Measurements from ENCODE around the gene COL5A1. TPM values are rescaled to one million over a fixed set of nuclear protein-coding genes. Genes with fewer than 3 reads are reported as not detected.
A peak's percentile ranks its signal among the peaks of the same experiment; 100 is the strongest.

Gene COL5A1
- polyA plus RNA-seq, 5 donors: 130 to 279 (median 160) TPM

DNA sequence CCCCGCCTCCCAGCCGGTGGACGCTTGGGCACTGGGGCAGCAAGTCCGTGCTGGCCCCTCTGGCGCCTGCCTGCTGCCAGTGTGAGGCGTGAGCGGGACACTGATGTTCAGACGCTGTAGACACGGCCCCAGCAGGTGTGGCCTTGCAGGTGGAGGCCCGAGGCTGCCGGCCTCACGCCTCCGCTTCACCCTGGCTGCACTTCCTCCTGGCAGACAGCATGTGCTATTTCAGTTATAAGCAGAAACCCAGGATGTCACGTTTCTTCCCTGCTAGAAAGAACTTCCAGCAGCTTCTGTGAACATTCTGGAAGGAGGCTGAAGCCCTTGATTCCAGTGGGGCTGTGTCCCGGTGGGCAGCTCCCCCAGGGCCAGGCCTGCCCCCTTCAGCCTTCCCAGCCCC lies 124.2 kb downstream of the COL5A1 start:
- no peak for DNase-seq

DNA sequence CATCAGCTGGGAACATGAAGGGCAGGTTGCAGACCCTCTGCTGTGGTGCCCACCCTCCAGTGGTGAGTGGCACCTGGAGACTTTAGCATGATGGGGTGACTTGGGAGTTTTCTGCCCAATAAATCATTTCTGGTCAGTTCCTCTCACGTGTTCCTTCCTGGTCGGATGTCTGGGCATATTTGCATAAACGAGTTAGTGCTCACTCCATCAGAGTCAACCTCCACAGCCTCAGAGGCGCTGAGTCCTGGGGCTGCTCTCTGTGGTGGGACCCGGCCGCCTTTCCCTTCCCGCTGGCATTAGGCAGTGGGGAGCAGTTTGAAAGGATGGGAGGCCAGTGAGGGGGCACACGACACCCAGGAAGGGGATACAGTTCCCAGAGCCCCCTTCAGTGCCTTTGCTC lies 125.0 kb downstream of the COL5A1 start:
- no peak for DNase-seq

DNA sequence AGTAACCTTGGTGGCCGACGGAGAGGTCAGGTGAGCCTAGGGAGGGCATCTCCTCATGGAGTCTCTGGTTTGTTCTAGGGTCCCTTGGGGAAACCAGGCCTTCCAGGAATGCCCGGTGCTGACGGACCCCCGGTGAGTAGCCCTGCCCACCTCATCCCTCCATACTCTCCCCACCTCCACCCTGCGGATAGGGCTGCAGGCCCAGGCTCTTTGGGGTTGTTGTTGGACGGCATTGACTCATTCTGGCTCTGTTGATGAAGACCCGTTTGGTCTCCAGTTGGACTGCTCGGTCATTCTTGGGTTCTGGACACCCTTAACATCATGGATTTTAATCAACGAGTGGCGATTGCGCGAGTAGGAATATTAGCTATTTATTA lies 126.7 kb downstream of the COL5A1 start:
- DNase-seq: no peak

GRCh38 chr9:134768709-134769351 lies 127.2 kb downstream of the COL5A1 start:
- DNase-seq: no peak

- DNase-seq: no peak
Measured at GRCh38 chr9:134770972-134771971, 129.7 kb downstream of the COL5A1 start.

- no peak for DNase-seq
Measured at GRCh38 chr9:134772331-134772730, 130.7 kb downstream of the COL5A1 start.

- no peak for DNase-seq
Measured at GRCh38 chr9:134773842-134774241, 132.2 kb downstream of the COL5A1 start.

GRCh38 chr9:134774410-134774809 lies 132.8 kb downstream of the COL5A1 start:
- no peak for DNase-seq

DNA sequence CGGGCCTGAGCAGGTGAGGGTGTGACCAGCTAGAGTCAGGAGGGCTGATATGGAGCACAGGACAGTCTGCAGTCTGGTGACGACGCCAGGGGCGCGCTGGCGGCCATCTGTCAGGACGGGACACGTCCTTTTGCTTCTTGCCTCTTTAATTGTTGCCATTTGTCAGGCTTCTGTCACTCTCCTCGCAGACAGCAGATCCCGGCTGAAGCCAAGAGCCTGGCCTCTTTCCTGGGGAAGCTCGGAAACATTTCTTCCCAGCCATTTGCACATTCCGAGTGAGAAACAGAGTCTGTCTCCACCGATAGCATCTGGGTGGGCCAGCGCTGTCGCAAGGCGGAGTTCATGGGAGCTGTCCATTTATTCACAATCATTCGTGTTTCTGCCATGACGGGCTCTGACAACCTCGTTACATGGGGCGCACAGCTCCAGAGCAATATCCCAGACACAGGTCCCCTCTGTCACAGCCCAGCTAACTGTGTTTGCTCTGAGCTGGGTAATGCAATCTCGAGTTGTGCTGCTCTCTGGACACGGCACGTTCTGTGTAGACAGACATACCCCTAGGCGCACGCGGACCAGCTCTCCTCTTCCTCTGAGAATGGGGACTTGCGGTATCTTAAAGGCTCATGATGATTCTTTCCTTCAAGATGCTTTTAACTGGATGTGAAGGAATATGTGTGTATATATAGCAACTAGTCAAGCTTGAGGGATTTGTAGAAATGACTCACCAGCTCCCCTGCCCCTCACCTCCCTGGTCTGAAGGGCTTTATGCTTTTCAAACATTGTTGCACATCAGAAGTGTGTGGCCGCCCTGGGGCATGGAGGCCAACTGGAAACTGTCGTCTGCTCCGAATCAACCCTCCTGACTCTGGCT lies 133.7 kb downstream of the COL5A1 start:
- DNase-seq: peak in 1 of 2 donors; percentile 28

DNA sequence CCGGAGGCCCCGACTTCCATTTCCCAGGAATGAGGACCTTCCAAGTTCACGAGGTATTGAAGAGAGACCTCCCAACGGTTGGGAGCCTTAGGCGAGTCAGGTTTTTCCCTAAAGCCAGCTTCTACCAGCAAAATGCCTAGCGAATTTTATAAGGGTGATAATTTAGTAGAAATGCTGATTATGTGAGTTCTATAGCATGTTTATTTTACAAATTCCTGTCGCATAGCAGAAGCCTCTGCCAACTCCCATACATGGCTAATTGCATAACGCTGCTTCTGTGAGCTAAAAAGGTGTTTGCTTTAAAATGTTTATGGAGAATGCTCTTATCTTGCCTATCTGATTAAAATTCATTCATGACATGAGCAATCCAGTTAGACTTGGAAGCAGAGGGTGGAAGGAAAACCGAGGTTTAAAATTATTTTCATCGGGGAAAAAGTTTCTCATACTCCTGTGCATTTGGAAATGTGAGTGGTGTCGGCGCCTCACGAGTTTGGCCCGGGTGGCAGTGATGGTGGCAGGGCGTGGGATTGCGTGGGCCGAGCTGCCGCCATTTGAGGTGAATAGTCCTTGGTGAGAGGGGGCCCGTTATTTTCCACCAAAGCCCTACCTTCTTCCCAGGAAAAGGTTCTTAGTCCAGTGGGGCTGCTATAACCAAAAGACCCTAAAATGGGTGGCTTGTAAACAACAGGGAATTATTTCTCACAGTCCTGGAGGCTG lies 134.6 kb downstream of the COL5A1 start:
- DNase-seq: peak; percentile 40 to 41

GRCh38 chr9:134777153-134777552 lies 135.6 kb downstream of the COL5A1 start:
- no peak for DNase-seq

DNA sequence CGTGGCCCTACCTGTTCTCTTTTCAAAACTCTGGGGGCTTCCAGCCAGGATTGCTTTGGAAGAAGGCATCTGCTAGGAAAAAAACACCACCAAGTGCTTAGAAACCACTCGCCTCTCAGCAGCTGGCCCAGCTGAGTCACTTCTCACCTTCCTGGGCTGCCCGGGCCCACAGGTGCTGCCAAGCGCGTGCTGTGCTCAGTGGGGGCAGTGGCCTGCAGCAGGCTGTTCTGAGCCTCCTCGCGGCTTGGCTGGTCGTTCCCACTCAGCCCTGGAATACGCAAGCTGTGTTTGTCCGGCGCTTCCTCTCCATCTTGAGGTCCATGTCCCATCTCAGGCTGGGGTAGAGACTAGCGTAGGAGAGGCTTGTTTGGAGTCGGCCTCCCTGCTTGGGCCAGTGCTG lies 136.6 kb downstream of the COL5A1 start:
- no peak for DNase-seq

GRCh38 chr9:134778841-134779411 lies 137.3 kb downstream of the COL5A1 start:
- no peak for DNase-seq

DNA sequence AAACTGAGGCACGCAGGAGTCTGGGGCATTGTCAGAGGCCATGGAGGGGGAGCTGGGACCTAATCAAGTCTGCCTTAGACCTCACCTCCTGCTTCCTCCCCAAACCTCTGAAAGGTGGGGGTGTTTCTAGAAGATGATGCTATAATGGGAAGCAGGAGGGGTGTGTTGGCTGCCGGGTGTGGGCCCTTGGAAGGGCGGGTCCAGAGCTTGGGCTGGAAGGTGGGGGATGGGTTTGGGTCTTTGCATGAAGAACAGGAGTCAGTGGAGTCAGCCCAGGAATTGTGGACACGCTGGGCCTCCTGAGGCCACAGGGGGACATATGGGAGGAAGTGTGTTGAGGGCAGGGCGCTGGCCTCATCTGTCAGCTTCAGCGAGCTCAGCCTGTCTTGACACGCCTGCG lies 138.0 kb downstream of the COL5A1 start:
- no peak for DNase-seq

- DNase-seq: no peak
Measured at GRCh38 chr9:134781591-134782302, 140.1 kb downstream of the COL5A1 start.

- DNase-seq: no peak
Measured at GRCh38 chr9:134782921-134783698, 141.5 kb downstream of the COL5A1 start.

- DNase-seq: no peak
Measured at GRCh38 chr9:134783699-134784039, 142.1 kb downstream of the COL5A1 start.

- DNase-seq: no peak
Measured at GRCh38 chr9:134784577-134785305, 143.1 kb downstream of the COL5A1 start.

Data from right lung (tissue), 5 donors.